Stimulated activated CD4-positive, alpha-beta T cell treated with anti-CD3 and anti-CD28 coated beads, Interleukin-4, amount 100 ng/mL, for 24 hours (primary cell): ENCODE measurements around the gene TRIM15.
"Not testable (repeated sequence)": the region's sequence is repeated elsewhere in the genome, so short reads cannot be mapped to it uniquely, and the experiment has no call there.

Experiments
- DNase-seq: peaks from one replicate; pipeline ENCODE4 v3.0.0-alpha.2; 2020

TRIM15 gene

GRCh38 chr6:30163918-30164654, 740 bp downstream of the TRIM15 start:
- no peak for DNase-seq

- DNase-seq, result no peak
Measured at GRCh38 chr6:30164714-30165113, 1.4 kb downstream of the TRIM15 start.

GRCh38 chr6:30165238-30165637, 1.9 kb downstream of the TRIM15 start:
- DNase-seq, result not testable (repeated sequence)

DNA sequence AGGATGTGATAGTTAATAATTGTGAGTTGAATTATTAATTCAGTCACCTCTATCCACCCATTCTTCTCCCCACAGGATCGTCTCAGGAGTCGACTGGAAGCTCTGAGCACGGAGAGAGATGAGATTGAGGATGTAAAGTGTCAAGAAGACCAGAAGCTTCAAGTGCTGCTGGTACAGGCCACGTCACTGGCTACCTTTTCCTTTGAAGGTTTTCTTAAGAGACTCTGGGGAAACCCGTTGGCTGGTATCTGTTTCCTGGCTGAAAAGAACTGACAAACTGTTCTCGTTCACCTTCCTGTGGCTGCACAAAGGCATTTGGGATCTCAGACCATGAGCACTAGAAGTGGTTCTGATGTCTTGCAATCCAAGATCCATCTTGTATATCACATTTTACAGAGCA, 3.8 kb downstream of the TRIM15 start:
- DNase-seq, result no peak

- DNase-seq, result no peak
Measured at GRCh38 chr6:30168741-30169140, 5.4 kb downstream of the TRIM15 start.

GRCh38 chr6:30169658-30170614, 6.6 kb downstream of the TRIM15 start:
- peak; percentile 27 for DNase-seq

GRCh38 chr6:30171677-30172471, 8.5 kb downstream of the TRIM15 start:
- DNase-seq, result no peak

DNA sequence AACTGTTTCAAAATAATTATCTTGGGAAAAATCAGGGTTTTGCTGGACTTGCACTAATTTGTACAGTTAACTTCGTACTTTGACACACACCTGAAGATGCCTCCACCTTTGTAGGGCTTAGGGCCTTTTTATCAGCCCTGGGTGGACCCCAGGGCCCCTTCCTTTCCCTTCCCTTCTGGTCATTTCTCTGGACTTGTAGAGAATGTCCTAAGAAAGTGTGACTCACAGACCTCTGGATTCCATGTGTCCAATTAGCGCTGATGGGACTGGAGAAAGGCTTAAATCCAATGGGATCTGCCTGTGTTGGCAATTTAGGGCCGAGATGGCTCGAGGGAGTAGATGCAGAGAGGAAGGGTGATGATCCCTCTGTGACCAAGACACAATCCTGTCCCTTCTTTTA, 9.3 kb downstream of the TRIM15 start:
- no peak for DNase-seq

DNA sequence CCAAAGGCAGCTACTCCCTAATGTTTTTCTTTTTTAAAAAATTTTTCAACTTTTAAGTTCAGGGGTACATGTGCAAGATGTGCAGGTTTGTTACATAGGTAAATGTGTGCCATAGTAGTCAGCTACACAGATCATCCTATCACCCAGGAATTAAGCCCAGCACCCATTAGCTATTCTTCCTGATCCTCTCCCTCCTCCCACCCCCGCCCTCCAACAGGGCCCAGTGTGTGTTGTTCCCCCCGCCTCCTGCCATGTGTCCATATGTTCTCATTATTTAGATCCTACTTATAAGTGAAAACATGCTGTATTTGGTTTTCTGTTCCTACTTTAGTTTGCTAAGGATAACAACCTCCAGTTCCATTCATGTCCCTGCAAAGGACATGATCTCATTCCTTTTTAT, 12.4 kb downstream of the TRIM15 start:
- no peak for DNase-seq

- no peak for DNase-seq
Measured at GRCh38 chr6:30178837-30179236, 15.5 kb downstream of the TRIM15 start.

- no peak for DNase-seq
Measured at GRCh38 chr6:30180145-30180544, 16.8 kb downstream of the TRIM15 start.

DNA sequence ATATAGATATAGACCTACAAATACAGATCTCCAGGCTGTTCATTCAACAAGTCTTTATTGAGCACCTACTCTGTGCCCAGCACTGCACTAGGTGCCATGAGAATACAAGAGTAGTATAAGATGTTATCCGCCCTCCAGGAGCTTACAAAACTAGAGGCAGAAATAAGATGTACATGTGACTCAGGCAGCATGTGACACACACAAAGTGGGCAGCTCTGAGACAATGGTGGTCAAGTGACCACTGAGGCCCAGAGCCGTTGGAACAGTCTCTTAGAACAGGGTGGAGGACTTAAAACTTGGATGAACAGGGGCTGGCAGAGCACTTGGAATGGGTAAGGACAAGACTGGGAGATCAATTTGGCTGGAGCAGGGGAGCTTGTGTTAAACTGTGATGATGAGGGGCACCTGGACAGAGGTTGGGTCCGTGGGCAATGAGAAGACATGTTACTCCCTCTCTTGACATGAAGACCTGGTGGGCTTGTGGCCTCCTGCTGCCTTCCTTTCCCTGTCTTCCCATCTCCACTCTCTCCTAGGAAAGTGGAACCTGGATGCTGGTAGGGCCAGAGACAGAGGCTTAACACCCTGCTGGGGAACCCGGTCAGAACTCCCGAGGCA, 21.2 kb downstream of the TRIM15 start:
- DNase-seq, result no peak

DNA sequence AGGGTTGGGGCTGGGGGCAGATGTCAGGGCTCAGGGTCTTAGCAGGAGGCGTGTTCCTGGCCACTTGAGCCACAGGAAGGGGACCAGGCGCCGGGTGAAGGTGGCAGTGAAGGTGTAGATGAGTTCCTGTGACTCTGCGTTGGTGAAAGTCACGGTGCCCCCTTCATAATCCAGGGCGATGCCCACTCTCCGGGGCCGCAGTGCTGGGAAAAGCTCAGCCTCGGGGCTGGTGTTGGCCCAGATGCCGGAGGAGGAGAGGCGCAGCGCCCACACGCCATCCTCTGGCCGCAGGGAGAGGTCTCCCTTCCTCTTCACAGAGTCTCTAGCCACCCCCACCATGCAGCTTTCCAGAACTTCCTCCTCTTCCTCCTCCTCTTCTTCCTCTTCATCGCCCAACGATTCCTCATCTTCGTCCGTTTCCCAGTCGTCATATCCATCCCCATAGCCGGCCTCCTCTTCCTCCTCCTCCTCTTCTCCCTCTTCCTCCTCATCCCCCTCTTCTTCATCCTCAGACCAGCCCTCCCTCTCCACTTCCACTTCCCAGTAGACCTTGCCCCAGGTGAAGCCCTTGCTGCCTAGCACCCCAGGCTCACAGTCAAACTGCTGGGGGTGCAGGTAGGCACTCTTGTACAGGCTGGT, 22.6 kb downstream of the TRIM15 start:
- DNase-seq, result no peak

DNA sequence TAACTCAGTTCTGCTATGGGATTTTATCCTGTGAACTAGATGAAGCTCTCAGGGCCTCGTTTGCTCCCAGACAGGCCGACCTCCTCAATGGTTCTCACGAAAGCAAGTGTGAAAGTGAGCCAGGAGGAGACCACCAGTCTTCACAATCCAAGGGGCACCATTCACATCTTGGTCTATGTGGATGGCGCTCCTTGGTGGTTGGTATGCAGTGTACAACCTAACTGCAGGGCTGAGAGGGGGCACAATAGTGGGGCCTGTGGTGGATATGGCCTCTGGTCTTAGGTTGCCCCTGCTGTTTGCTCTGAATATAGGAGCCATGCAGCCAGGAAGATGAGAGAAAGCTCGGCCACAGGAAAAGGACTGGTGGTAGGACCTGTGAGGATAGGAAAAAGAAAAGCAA, 25.2 kb downstream of the TRIM15 start:
- no peak for DNase-seq

DNA sequence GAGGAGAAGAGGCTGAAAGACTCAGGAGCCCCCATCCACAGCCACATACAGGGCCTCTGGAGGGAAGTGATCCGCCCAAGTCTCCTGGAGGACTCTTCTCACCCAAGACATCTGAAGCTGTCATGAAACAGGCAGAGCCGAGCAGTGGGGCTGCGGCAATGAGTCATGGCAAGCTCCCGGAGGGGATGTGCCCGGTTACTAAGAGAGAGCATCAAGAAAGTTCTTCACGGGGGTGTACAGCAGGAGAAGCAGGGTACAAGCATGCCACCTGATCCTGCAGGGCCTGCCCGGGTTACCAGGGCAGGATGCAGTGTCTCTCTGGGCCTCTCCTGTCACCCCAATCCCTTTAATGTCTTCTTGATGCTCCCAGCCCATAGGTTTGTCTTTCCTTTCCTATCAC, 28.7 kb downstream of the TRIM15 start:
- DNase-seq, result no peak

DNA sequence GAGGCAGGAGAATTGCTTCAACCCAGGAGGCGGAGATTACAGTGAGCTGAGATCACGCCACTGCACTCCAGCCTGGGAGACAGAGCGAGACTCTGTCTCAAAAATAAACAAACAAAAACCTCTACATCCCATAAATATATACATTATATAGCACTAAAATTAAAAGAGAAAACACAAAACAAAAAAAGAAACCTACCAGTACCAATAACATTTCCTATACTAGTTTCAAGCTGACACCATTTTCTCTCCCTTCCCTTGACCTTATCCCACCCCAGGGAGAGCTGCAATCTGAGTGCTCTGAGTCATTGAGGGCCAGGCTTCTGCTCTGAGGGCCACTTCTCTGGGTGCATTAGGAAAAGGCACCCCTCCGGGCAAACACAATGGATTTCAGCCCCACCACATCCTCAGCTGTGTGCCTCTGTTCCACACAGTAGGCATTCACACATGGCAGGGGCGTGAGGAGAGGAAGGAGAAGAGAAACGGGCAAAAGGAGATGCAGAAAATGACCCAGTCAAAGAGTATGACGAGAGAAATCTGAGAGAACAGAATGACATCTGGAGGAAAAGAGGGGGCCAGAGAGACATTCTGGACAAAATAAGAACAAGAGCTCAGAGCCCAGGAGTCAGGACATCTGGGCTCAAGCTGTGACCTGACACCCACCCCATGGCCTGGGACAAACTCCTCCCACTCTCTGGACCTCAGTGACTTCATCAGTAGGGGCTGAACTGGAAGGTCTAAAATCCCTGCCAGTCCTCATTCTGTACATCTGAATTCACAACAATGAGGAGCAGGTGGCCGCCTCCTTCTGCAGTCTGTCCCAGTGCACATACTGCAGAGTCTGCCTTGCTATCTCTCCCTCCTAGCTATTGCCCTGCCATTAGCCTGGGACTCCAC, 31.7 kb downstream of the TRIM15 start:
- DNase-seq, result no peak

DNA sequence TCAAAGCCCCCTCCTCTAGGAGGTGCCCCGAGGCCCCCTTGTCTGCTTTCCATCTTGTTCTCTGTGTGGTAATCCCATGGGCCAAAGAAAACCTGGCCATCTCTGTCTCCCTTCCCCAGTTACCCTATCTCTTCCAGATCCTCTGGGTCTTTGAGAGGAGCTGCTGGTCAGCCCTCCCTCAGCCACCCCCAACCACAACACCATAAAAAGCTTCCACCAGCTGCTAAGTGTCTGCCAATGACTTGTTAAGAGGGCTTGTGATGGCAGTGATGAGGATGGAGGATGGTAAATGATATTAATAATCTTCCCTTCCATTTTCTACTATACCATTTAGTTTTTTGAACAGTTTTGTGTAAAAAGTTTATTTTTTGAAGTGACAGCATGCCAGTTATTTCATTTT, 32.6 kb downstream of the TRIM15 start:
- no peak for DNase-seq

GRCh38 chr6:30196376-30196775, 33.0 kb downstream of the TRIM15 start:
- no peak for DNase-seq

GRCh38 chr6:30198166-30199084, 35.1 kb downstream of the TRIM15 start:
- no peak for DNase-seq
